ENCODE results near the gene DAB1.

DAB1 gene

GRCh38 chr1:57276918-57277317 lies 146.9 kb downstream of the DAB1 start:
- no peaks in the 10 kb centered on the region for H3K27me3 ChIP-seq (ENCODE audit: insufficient read depth, poor library complexity, severe bottlenecking)
- no peak for DNase-seq (ENCODE audit: low read depth in 1 of 2, low spot score in 1 of 2)
- no peak for TF ChIP-seq POLR2AphosphoS5 (IDR thresholded peaks at IDR 0.05; ENCODE audit: low read depth)
- TF ChIP-seq REST (IDR thresholded peaks at IDR 0.05; ENCODE audit: insufficient replicate concordance, low read depth): no peak
- no peak for TF ChIP-seq GABPA (IDR thresholded peaks at IDR 0.05; ENCODE audit: low read depth)
- no peak for TF ChIP-seq CTCF (IDR thresholded peaks at IDR 0.05; ENCODE audit: insufficient read depth, low read length)
- TF ChIP-seq SPI1 (IDR thresholded peaks at IDR 0.05; ENCODE audit: borderline replicate concordance, low read depth): no peak
- H3K4me3 ChIP-seq (replicated peaks; ENCODE audit: insufficient read depth, low read length): no peak overlapping the region
- no peak overlapping the region for H3K27ac ChIP-seq (replicated peaks)

GRCh38 chr1:57272601-57273000 lies 151.3 kb downstream of the DAB1 start:
- H3K4me3 ChIP-seq (replicated peaks; ENCODE audit: insufficient read depth, low read length): no peak overlapping the region
- DNase-seq (ENCODE audit: low read depth in 1 of 2, low spot score in 1 of 2): no peak
- H3K27me3 ChIP-seq (ENCODE audit: insufficient read depth, poor library complexity, severe bottlenecking): no peaks in the 10 kb centered on the region
- TF ChIP-seq CTCF (IDR thresholded peaks at IDR 0.05; ENCODE audit: insufficient read depth, low read length) (no peak), REST (IDR thresholded peaks at IDR 0.05; ENCODE audit: insufficient replicate concordance, low read depth) (no peak), GABPA (IDR thresholded peaks at IDR 0.05; ENCODE audit: low read depth) (no peak), SPI1 (IDR thresholded peaks at IDR 0.05; ENCODE audit: borderline replicate concordance, low read depth) (no peak), POLR2AphosphoS5 (IDR thresholded peaks at IDR 0.05; ENCODE audit: low read depth) (no peak)
- no peak overlapping the region for H3K27ac ChIP-seq (replicated peaks)

- TF ChIP-seq POLR2AphosphoS5 (IDR thresholded peaks at IDR 0.05; ENCODE audit: low read depth) (no peak), REST (IDR thresholded peaks at IDR 0.05; ENCODE audit: insufficient replicate concordance, low read depth) (no peak), GABPA (IDR thresholded peaks at IDR 0.05; ENCODE audit: low read depth) (no peak), CTCF (IDR thresholded peaks at IDR 0.05; ENCODE audit: insufficient read depth, low read length) (no peak)
- DNase-seq (ENCODE audit: low read depth in 1 of 2, low spot score in 1 of 2): no peak
- H3K4me3 ChIP-seq (replicated peaks; ENCODE audit: insufficient read depth, low read length): no peak overlapping the region
- H3K27ac ChIP-seq (replicated peaks): no peak overlapping the region
- H3K27me3 ChIP-seq (ENCODE audit: insufficient read depth, poor library complexity, severe bottlenecking): no peaks in the 10 kb centered on the region
Observed at GRCh38 chr1:57272150-57272549, 151.7 kb downstream of the DAB1 start.

Measured in HL-60 (cell line).